Karpas-422 (cell line): ENCODE measurements around the gene PTPRG. TPM values are rescaled to one million over a fixed set of nuclear protein-coding genes. Genes with fewer than 3 reads are reported as not detected.

Experiments used
- DNase-seq: peaks from one replicate; pipeline ENCODE4 v3.0.0-alpha.2; 2015
- H2AFZ ChIP-seq: fragments of 200-600 bp; sonication (generic); 2 replicates; pipeline ENCODE4 v1.6.1; 2014; ENCODE audit warnings: antibody characterized with exemption, low read length, mixed read lengths
- H3K27ac ChIP-seq: fragments of 200-600 bp; sonication (generic); 2 replicates; pipeline ENCODE4 v1.5.1; 2014; ENCODE audit warnings: mild to moderate bottlenecking, low read length, moderate library complexity
- H3K27me3 ChIP-seq: fragments of 200-600 bp; sonication (generic); 2 replicates; pipeline ENCODE4 v1.6.1; 2014; ENCODE audit warnings: low read length, mixed read lengths
- H3K36me3 ChIP-seq: fragments of 200-600 bp; sonication (generic); 2 replicates; pipeline ENCODE4 v1.6.1; 2014; ENCODE audit warnings: low read length, mixed read lengths; ENCODE audit not compliant: insufficient read depth
- H3K4me1 ChIP-seq: fragments of 200-600 bp; sonication (generic); 2 replicates; pipeline ENCODE4 v1.6.1; 2014; ENCODE audit warnings: mild to moderate bottlenecking, low read length, mixed read lengths
- H3K4me2 ChIP-seq: fragments of 200-600 bp; sonication (generic); 2 replicates; pipeline ENCODE4 v1.6.1; 2014; ENCODE audit warnings: low read length, low read depth, mild to moderate bottlenecking; ENCODE audit not compliant: poor library complexity, severe bottlenecking
- H3K4me3 ChIP-seq: fragments of 200-600 bp; sonication (generic); 2 replicates; pipeline ENCODE4 v1.5.1; 2014; ENCODE audit warnings: mild to moderate bottlenecking, antibody characterized with exemption, low read length, mixed read lengths
- H3K79me2 ChIP-seq: fragments of 200-600 bp; sonication (generic); 2 replicates; pipeline ENCODE4 v1.6.1; 2014; ENCODE audit warnings: mild to moderate bottlenecking, low read length, mixed read lengths
- H3K9ac ChIP-seq: fragments of 200-600 bp; sonication (generic); 2 replicates; pipeline ENCODE4 v1.6.0; 2014; ENCODE audit warnings: low read length
- H3K9me2 ChIP-seq: fragments of 200-600 bp; sonication (generic), shearing (Covaris generic); replicated peaks from 2 replicates; pipeline ENCODE4 v1.6.0; 2014; ENCODE audit warnings: mild to moderate bottlenecking, low read length, moderate library complexity; ENCODE audit not compliant: insufficient read depth
- H3K9me3 ChIP-seq: fragments of 300-700, 200-600 bp; sonication (generic); 2 replicates; pipeline ENCODE4 v1.6.1; 2014; ENCODE audit warnings: low read length, mixed read lengths
- H4K20me1 ChIP-seq: fragments of 200-600 bp; sonication (generic); 2 replicates; pipeline ENCODE4 v1.6.1; 2014; ENCODE audit warnings: mild to moderate bottlenecking, antibody characterized with exemption, low read length, low read depth; ENCODE audit not compliant: insufficient read depth
- small RNA-seq: library from RNA; depleted of rRNA; stranded (forward); fragments of <200 nt; gene quantifications from one replicate; pipeline ENCODE3, GENCODE V24; 2014
- total RNA-seq: library from RNA; depleted of rRNA; stranded (reverse); fragments of >200 nt; shearing (Covaris generic); gene quantifications from 2 replicates; pipeline ENCODE4 v1.2.3, GENCODE V29; 2014; ENCODE audit warnings: low replicate concordance

Gene PTPRG
- total RNA-seq, 1 experiment from 2014 or later, result not detected

- Histone ChIP-seq H2AFZ (no peak overlapping the region), H3K9me2 (no peaks in the 10 kb centered on the region), H3K4me1 (no peaks in the 10 kb centered on the region), H3K27ac (no peak overlapping the region), H3K9me3 (no peaks in the 10 kb centered on the region), H3K4me3 (no peak overlapping the region), H3K79me2 (no peaks in the 10 kb centered on the region), H3K4me2 (no peak overlapping the region), H3K9ac (no peak overlapping the region), H4K20me1 (no peaks in the 10 kb centered on the region), H3K36me3 (no peaks in the 10 kb centered on the region), H3K27me3 (no peaks in the 10 kb centered on the region)
- DNase-seq, result no peak
These were observed 773.8 kb downstream of the PTPRG start for GRCh38 chr3:62335196-62335595.

- no peak for DNase-seq
- H3K27me3 ChIP-seq, result no peaks in the 10 kb centered on the region
- H3K27ac ChIP-seq, result no peak overlapping the region
- no peak overlapping the region for H3K4me2 ChIP-seq
- H3K36me3 ChIP-seq, result no peaks in the 10 kb centered on the region
- H3K9ac ChIP-seq, result no peak overlapping the region
- H3K9me2 ChIP-seq, result no peaks in the 10 kb centered on the region
- H3K79me2 ChIP-seq, result no peaks in the 10 kb centered on the region
- no peak overlapping the region for H2AFZ ChIP-seq
- H4K20me1 ChIP-seq, result no peaks in the 10 kb centered on the region
- H3K9me3 ChIP-seq, result no peaks in the 10 kb centered on the region
- H3K4me3 ChIP-seq, result no peak overlapping the region
- no peaks in the 10 kb centered on the region for H3K4me1 ChIP-seq
These were observed 782.4 kb downstream of the PTPRG start for GRCh38 chr3:62343755-62344154.

Small RNA genes lying within 50 kb of the gene (small RNA-seq; reads per million reads assigned to genes)
- not detected for gene RF00019
- gene RNU2-10P, result not detected
